A549 (cell line): Measurements from ENCODE around the gene ARMC7. TPM values are rescaled to one million over a fixed set of nuclear protein-coding genes. Genes with fewer than 3 reads are reported as not detected.
"Not testable (repeated sequence)": the region's sequence is repeated elsewhere in the genome, so short reads cannot be mapped to it uniquely, and the experiment has no call there.

ENCODE experiments used
- ATAC-seq, 2 experiments: fragments of 200-7000 bp in 1 of 2; fragments of >200 bp in 1 of 2; cut with Nextera tagmentation in 1 of 2; cut with Tn5 transposase in 1 of 2; 3 replicates each; pipeline versions ENCODE4 v1.8.0 to v1.9.1; 2018 to 2020; ENCODE audit warnings: mild to moderate bottlenecking in 1 of 2, moderate library complexity in 1 of 2
- CTCF ChIA-PET: fragments of 300-600 bp; sonication (Branson Sonifier 250); formaldehyde crosslinking; extraction: SDS; loops from one replicate; lab custom pipeline; 2021; ENCODE audit warnings: antibody characterized with exemption, inconsistent platforms; lab: Yijun Ruan, JAX
- POLR2A ChIA-PET: fragments of 350-600 bp; formaldehyde crosslinking; extraction: SDS; loops from one replicate; lab custom pipeline; 2021; ENCODE audit warnings: antibody characterized with exemption, inconsistent platforms; lab: Yijun Ruan, JAX
- DNase-seq, 2 experiments: peaks; one replicate each; pipeline versions ENCODE4 v3.0.0 to v3.0.0-alpha.2; 2011 to 2016; ENCODE audit warnings: low read depth in 1 of 2, low spot score in 1 of 2
- FAIRE-seq: peaks from 2 replicates; lab custom pipeline; 2011; peaks lifted over from hg19 to GRCh38; lab: Jason Lieb, UNC
- H3K27ac ChIP-seq, 2 experiments: fragments of >200 bp; sonication (Bioruptor Twin); formaldehyde crosslinking; 3 replicates each; pipeline ENCODE4 v1.5.1; 2016 to 2017
- H3K4me1 ChIP-seq: fragments of >200 bp; sonication (Bioruptor Twin); formaldehyde crosslinking; 3 replicates; pipeline ENCODE4 v1.6.1; 2016
- H3K4me2 ChIP-seq: fragments of >200 bp; sonication (Bioruptor Twin); formaldehyde crosslinking; 3 replicates; pipeline ENCODE4 v1.6.1; 2016
- H3K4me3 ChIP-seq: fragments of >200 bp; sonication (Bioruptor Twin); formaldehyde crosslinking; 3 replicates; pipeline ENCODE4 v1.5.1; 2016
- H3K9me3 ChIP-seq: fragments of >200 bp; sonication (Bioruptor Twin); formaldehyde crosslinking; 3 replicates; pipeline ENCODE4 v1.6.1; 2016
- CHD4 ChIP-seq: fragments of 200-600 bp; sonication (generic); IDR thresholded peaks from 2 replicates; pipeline ENCODE4 v1.6.1; 2016; ENCODE audit warnings: antibody characterized with exemption, mild to moderate bottlenecking, borderline replicate concordance
- ESRRA ChIP-seq: fragments of 150-350 bp; IDR thresholded peaks from 2 replicates; pipeline ENCODE4 v1.6.1; 2014; ENCODE audit warnings: mild to moderate bottlenecking, low read length, borderline replicate concordance
- HOXB5 ChIP-seq: fragments of 250-450 bp; sonication (Bioruptor Pico); IDR thresholded peaks from 2 replicates; pipeline ENCODE4 v1.5.0; 2020; ENCODE audit warnings: mild to moderate bottlenecking, moderate library complexity
- JUN ChIP-seq, 2 experiments: fragments of >200 bp; sonication (Bioruptor Twin); formaldehyde crosslinking; IDR thresholded peaks; 2 replicates in 1 of 2; 3 replicates in 1 of 2; pipeline ENCODE4 v1.6.1; 2016 to 2017
- PHF8 ChIP-seq: fragments of 200-600 bp; sonication (generic); IDR thresholded peaks from 2 replicates; pipeline ENCODE4 v1.6.1; 2016; ENCODE audit warnings: low read depth, mild to moderate bottlenecking, antibody characterized with exemption, moderate library complexity, borderline replicate concordance
- TFCP2L1 ChIP-seq: fragments of 250-450 bp; sonication (Bioruptor Pico); IDR thresholded peaks from 2 replicates; pipeline ENCODE4 v1.5.0; 2021; ENCODE audit warnings: mild to moderate bottlenecking
- TP53 ChIP-seq: fragments of 250-450 bp; sonication (Bioruptor Pico); IDR thresholded peaks from 2 replicates; pipeline ENCODE4 v1.5.0; 2021; ENCODE audit warnings: mild to moderate bottlenecking, moderate library complexity
- ZSCAN20 ChIP-seq: fragments of 250-450 bp; sonication (Bioruptor Pico); IDR thresholded peaks from 2 replicates; pipeline ENCODE4 v1.8.0; 2022; ENCODE audit warnings: mild to moderate bottlenecking, moderate library complexity
- WGBS: methylation state at CpG from one replicate; pipeline ENCODE4 v1.1.6; 2017; ENCODE audit errors: missing lambda C conversion rate; 5-methylcytosine and 5-hydroxymethylcytosine counted together
- polyA plus RNA-seq, 4 experiments: library from polyadenylated mRNA; depleted of rRNA in 3 of 4; stranded (reverse); fragments of >200 nt; fragmentation: RNase III in 1 of 4; extraction: RNeasy Plus Mini Kit Qiagen cat#74134 plus additional on column Dnase treatment in 1 of 4; gene quantifications; 2 replicates in 3 of 4; 3 replicates in 1 of 4; pipeline ENCODE4 v1.2.3, GENCODE V29; 2011 to 2017
- TF ChIP-seq, protein P1 (sequence below): fragments of 250-450 bp; sonication (Bioruptor Pico); IDR thresholded peaks from 2 replicates; pipeline ENCODE4 v1.5.0; 2021; ENCODE audit warnings: mild to moderate bottlenecking, moderate library complexity, borderline replicate concordance
- TF ChIP-seq, protein P2 (sequence below): fragments of 250-450 bp; sonication (Bioruptor Pico); IDR thresholded peaks from 2 replicates; pipeline ENCODE4 v1.5.0; 2020; ENCODE audit warnings: low read depth, mild to moderate bottlenecking, moderate library complexity

ARMC7 gene
- polyA plus RNA-seq, 2 of the 4 experiments (the other 2 are of a cell fraction), result 8.5 to 12.6 TPM

DNA sequence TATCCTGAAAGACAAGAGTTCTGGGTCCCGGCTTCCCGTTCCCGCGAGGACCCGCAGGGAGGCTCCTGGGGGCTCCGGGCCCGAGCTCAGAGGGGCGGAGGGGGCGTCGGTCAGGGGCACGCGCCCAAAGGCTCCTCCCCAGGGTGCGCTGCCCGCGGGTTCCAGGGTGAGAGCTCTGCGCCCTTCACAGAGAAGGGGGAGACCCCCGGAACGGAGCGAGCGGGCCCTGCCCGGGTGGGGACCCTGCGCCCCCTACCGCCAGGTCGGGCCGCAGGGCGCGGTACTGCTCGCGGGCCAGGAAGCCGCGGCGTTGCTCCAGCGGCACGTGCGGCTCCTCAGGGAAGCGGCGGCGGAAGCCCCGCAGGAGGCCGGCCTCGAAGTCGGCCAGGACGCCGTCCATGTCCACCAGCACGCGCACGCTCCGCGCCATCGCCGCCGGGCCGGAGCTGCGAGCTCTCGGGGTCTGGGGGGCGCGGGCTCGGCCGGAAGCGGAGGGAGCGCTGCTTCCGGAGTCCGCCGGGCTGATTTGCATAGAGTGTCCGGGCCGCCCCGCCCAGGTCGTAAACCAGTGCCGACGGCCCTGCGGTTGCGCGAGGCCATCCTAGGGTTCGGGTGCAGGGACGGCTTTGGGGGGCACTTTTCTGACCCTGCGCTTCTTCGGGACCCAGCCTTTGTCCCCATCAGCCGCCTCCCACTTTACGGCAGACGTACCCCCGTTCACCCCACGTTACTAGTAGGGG, 21.7 kb downstream of the ARMC7 start, which contains the start of gene NT5C (continued):
- TF ChIP-seq, protein P1, sequence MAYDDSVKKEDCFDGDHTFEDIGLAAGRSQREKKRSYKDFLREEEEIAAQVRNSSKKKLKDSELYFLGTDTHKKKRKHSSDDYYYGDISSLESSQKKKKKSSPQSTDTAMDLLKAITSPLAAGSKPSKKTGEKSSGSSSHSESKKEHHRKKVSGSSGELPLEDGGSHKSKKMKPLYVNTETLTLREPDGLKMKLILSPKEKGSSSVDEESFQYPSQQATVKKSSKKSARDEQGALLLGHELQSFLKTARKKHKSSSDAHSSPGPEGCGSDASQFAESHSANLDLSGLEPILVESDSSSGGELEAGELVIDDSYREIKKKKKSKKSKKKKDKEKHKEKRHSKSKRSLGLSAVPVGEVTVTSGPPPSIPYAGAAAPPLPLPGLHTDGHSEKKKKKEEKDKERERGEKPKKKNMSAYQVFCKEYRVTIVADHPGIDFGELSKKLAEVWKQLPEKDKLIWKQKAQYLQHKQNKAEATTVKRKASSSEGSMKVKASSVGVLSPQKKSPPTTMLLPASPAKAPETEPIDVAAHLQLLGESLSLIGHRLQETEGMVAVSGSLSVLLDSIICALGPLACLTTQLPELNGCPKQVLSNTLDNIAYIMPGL (CRISPR knock-in tag), result peak; percentile 98
- no peak for TF ChIP-seq ZSCAN20
- TF ChIP-seq HOXB5 (CRISPR knock-in tag), result 0 out of 2 replicates have a peak, but pooled peaks have one; percentile 80
- TF ChIP-seq, protein P2, sequence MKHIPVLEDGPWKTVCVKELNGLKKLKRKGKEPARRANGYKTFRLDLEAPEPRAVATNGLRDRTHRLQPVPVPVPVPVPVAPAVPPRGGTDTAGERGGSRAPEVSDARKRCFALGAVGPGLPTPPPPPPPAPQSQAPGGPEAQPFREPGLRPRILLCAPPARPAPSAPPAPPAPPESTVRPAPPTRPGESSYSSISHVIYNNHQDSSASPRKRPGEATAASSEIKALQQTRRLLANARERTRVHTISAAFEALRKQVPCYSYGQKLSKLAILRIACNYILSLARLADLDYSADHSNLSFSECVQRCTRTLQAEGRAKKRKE (CRISPR knock-in tag), result peak; percentile 66; the same call in 1 of the 2 replicates
- no peak for TF ChIP-seq ESRRA
- TF ChIP-seq JUN (IDR thresholded peaks at IDR 0.05), result peak; percentile 86 to 98
- TF ChIP-seq PHF8, result peak; percentile 98

GRCh38 chr17:75132018-75133000, 22.5 kb downstream of the ARMC7 start:
- H3K4me3 ChIP-seq, result peak overlapping the region; percentile 89
- DNase-seq, FAIRE-seq, H3K9me3 ChIP-seq: not testable (repeated sequence)
- 86% methylated on average over 40 of the region's 40 CpGs for WGBS
- peak overlapping the region; percentile 87 for H3K4me2 ChIP-seq
- peak; percentile 1; a peak in 3 of 6 replicates for ATAC-seq
- CTCF ChIA-PET, result interaction anchor here (0.7 to 62.2 kb wide), 23 partner anchors 13 to 615 kb away, joined by 3 to 3429 read pairs (median 7); partner anchors contain the start of genes ARMC7, ATP5PD, JPT1 and KCTD2
- 0 out of 2 replicates have a peak, but pooled peaks have one; percentile 36 for TF ChIP-seq TFCP2L1 (CRISPR knock-in tag)
- TF ChIP-seq CHD4, result 0 out of 2 replicates have a peak, but pooled peaks have one; percentile 13
- TF ChIP-seq, all 56 proteins: peak for 2; not testable (repeated sequence) for 54
- POLR2A ChIA-PET, result interaction anchor here (0.6 to 7.0 kb wide), 12 partner anchors 9 to 138 kb away, joined by 3 to 70 read pairs (median 6); partner anchors contain the start of genes GGA3, JPT1, MIF4GD and MRPS7
- H3K27ac ChIP-seq, result peak overlapping the region; percentile 97
- peaks cover 37% of the 10 kb centered on the region for H3K4me1 ChIP-seq

DNA sequence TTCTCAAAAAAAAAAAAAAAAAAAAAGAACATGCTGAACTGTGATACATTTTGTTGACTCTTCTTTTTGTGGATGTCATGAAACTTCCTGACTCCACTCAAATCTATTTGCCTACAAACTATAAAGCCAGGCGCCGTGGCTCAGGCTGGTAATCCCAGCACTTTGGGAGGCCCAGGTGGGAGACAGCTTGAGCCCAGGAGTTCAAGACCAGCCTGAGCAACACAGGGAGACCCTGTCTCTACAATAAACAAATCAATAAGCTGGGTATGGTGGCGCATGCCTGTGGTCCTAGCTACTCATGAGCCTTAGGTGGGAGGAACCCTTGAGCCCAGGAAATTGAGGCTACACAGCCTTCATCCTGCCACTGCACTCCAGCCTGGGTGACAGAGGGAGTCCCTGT, 23.2 kb downstream of the ARMC7 start:
- peak overlapping the region in 1 of 2 experiments; percentile 44; a peak in 2 of 6 replicates for H3K27ac ChIP-seq
- ATAC-seq, result no peak
- DNase-seq, result no peak
- TF ChIP-seq TP53 (CRISPR knock-in tag), result no peak
- H3K4me2 ChIP-seq, result no peak overlapping the region
- H3K4me3 ChIP-seq, result no peak overlapping the region
- ChIA-PET POLR2A (interaction anchor here (1.4 to 1.8 kb wide), 2 partner anchors 22 to 68 kb away, joined by 4 to 9 read pairs; partner anchors contain the start of gene JPT1), CTCF (interaction anchor here (0.7 to 62.2 kb wide), 8 partner anchors 12 to 188 kb away, joined by 3 to 3429 read pairs (median 25); partner anchors contain the start of genes ARMC7, ATP5PD, KCTD2 and NUP85)
- H3K9me3 ChIP-seq, result no peaks in the 10 kb centered on the region
- no peak for FAIRE-seq
- 83% methylated on average over 3 of the region's 3 CpGs for WGBS
- peaks cover 30% of the 10 kb centered on the region for H3K4me1 ChIP-seq
